ENCODE measurements around the gene HAGH.

- TF ChIP-seq POLR2A (IDR thresholded peaks at IDR 0.05; ENCODE audit: low read depth, low read length), result no peak
- TF ChIP-seq POLR2AphosphoS5 (IDR thresholded peaks at IDR 0.05; ENCODE audit: low read depth, low read length), result no peak
- TF ChIP-seq TAF1 (IDR thresholded peaks at IDR 0.05; ENCODE audit: borderline replicate concordance, low read depth, low read length), result no peak
Measured at GRCh38 chr16:1775006-1775845, 51.4 kb downstream of the HAGH start.
